Activated T-cell treated with anti-CD3 and anti-CD28 coated beads, Interleukin-2, amount 50 U/mL, for 1 hour (primary cell): Measurements from ENCODE around the gene ZNF14.
"Not testable (repeated sequence)": the region's sequence is repeated elsewhere in the genome, so short reads cannot be mapped to it uniquely, and the experiment has no call there.

ENCODE experiments used
- DNase-seq: peaks from one replicate; pipeline ENCODE4 v3.0.0-alpha.2; 2020

Gene ZNF14

GRCh38 chr19:19686580-19686979 is 46.3 kb downstream of the ZNF14 start:
- DNase-seq, result no peak

- DNase-seq, result not testable (repeated sequence)
Measured at GRCh38 chr19:19686119-19686518, 46.8 kb downstream of the ZNF14 start.

- DNase-seq, result no peak
Measured at GRCh38 chr19:19679176-19680073, 53.5 kb downstream of the ZNF14 start.

- no peak for DNase-seq
Measured at GRCh38 chr19:19677579-19677978, 55.3 kb downstream of the ZNF14 start.

- DNase-seq, result no peak
Measured at GRCh38 chr19:19674315-19674714, 58.6 kb downstream of the ZNF14 start.

- DNase-seq, result no peak
Measured at GRCh38 chr19:19672816-19673215, 60.1 kb downstream of the ZNF14 start.

GRCh38 chr19:19670070-19670551 is 62.8 kb downstream of the ZNF14 start:
- peak; percentile 22 for DNase-seq

GRCh38 chr19:19668230-19669012 is 64.5 kb downstream of the ZNF14 start, which contains the start of gene ZNF101:
ZNF101 (plus strand) TSS chr19:19668839; CDS start chr19:19668964, 125 bp downstream.
- peak; percentile 91 for DNase-seq

- not testable (repeated sequence) for DNase-seq
Measured at GRCh38 chr19:19665420-19665948, 67.4 kb downstream of the ZNF14 start.

GRCh38 chr19:19663256-19664120 is 69.4 kb downstream of the ZNF14 start, which contains the start of gene ATP13A1:
ATP13A1 (minus strand) TSS chr19:19663676; CDS start chr19:19663666, 10 bp downstream.
- peak; percentile 92 for DNase-seq

- DNase-seq, result no peak
Measured at GRCh38 chr19:19662871-19663255, 70.0 kb downstream of the ZNF14 start.

- no peak for DNase-seq
Measured at GRCh38 chr19:19662344-19662743, 70.6 kb downstream of the ZNF14 start.

- DNase-seq, result no peak
Measured at GRCh38 chr19:19661675-19662251, 71.1 kb downstream of the ZNF14 start.

- no peak for DNase-seq
Measured at GRCh38 chr19:19661141-19661674, 71.7 kb downstream of the ZNF14 start.
